NK-92 (cell line): Measurements from ENCODE around the gene IRS2.
A peak's percentile ranks its signal among the peaks of the same experiment; 100 is the strongest.
"Not testable (repeated sequence)": the region's sequence is repeated elsewhere in the genome, so short reads cannot be mapped to it uniquely, and the experiment has no call there.

ENCODE experiments used
- DNase-seq: peaks from one replicate; lab custom pipeline; 2025; ENCODE audit not compliant: unreplicated experiment; lab: John Stamatoyannopoulos, UW

IRS2 gene

GRCh38 chr13:109786457-109787134 is at the start of gene IRS2:
Gene IRS2 (minus strand): TSS chr13:109786583. CDS start chr13:109786053, 530 bp downstream.
- peak; percentile 53 for DNase-seq

GRCh38 chr13:109834973-109835720 is 48.8 kb upstream of the IRS2 start:
- DNase-seq, result no peak

GRCh38 chr13:109833940-109834339 is 47.6 kb upstream of the IRS2 start:
- no peak for DNase-seq

GRCh38 chr13:109833071-109833470 is 46.7 kb upstream of the IRS2 start:
- DNase-seq, result no peak

GRCh38 chr13:109828591-109829316 is 42.4 kb upstream of the IRS2 start:
- DNase-seq, result not testable (repeated sequence)

- not testable (repeated sequence) for DNase-seq
These were observed 36.8 kb upstream of the IRS2 start for GRCh38 chr13:109823201-109823600.

GRCh38 chr13:109821103-109821502 is 34.7 kb upstream of the IRS2 start:
- no peak for DNase-seq

- DNase-seq, result no peak
These were observed 33.5 kb upstream of the IRS2 start for GRCh38 chr13:109819874-109820273.

GRCh38 chr13:109818886-109819285 is 32.5 kb upstream of the IRS2 start:
- no peak for DNase-seq

- DNase-seq, result no peak
These were observed 31.5 kb upstream of the IRS2 start for GRCh38 chr13:109817591-109818535.

- DNase-seq, result no peak
These were observed 30.4 kb upstream of the IRS2 start for GRCh38 chr13:109816808-109817203.

- no peak for DNase-seq
These were observed 29.9 kb upstream of the IRS2 start for GRCh38 chr13:109816112-109816807.

GRCh38 chr13:109815651-109816050 is 29.3 kb upstream of the IRS2 start:
- no peak for DNase-seq

- no peak for DNase-seq
These were observed 27.3 kb upstream of the IRS2 start for GRCh38 chr13:109813663-109814062.

GRCh38 chr13:109812382-109812781 is 26.0 kb upstream of the IRS2 start:
- no peak for DNase-seq

- DNase-seq, result no peak
These were observed 24.6 kb upstream of the IRS2 start for GRCh38 chr13:109810761-109811510.

- DNase-seq, result no peak
These were observed 23.0 kb upstream of the IRS2 start for GRCh38 chr13:109809216-109809932.

- DNase-seq, result no peak
These were observed 21.0 kb upstream of the IRS2 start for GRCh38 chr13:109807345-109807744.

- DNase-seq, result no peak
These were observed 18.3 kb upstream of the IRS2 start for GRCh38 chr13:109804654-109805053.
